ENCODE measurements around the gene MOB2. TPM values are rescaled to one million over a fixed set of nuclear protein-coding genes. Genes with fewer than 3 reads are reported as not detected.

MOB2 gene
- total RNA-seq, 1 donor from 2014 or later = 28.1 TPM

GRCh38 chr11:1470681-1471611, 15.6 kb downstream of the MOB2 start:
- DNase-seq = no peak

- DNase-seq = no peak
These were observed 16.5 kb downstream of the MOB2 start for GRCh38 chr11:1469911-1470680.

- no peak for DNase-seq
These were observed 17.2 kb downstream of the MOB2 start for GRCh38 chr11:1469287-1469910.

GRCh38 chr11:1468473-1469066, 18.0 kb downstream of the MOB2 start:
- DNase-seq = no peak

- no peak for DNase-seq
These were observed 18.6 kb downstream of the MOB2 start for GRCh38 chr11:1468002-1468401.

- DNase-seq = no peak
These were observed 19.3 kb downstream of the MOB2 start for GRCh38 chr11:1467270-1467669.

GRCh38 chr11:1466784-1467183, 19.8 kb downstream of the MOB2 start:
- no peak for DNase-seq

- no peak for DNase-seq
These were observed 23.5 kb downstream of the MOB2 start for GRCh38 chr11:1463056-1463455.

GRCh38 chr11:1462698-1462975, 23.9 kb downstream of the MOB2 start:
- DNase-seq = no peak

GRCh38 chr11:1461826-1462697, 24.5 kb downstream of the MOB2 start:
- DNase-seq = no peak

GRCh38 chr11:1460986-1461825, 25.4 kb downstream of the MOB2 start:
- DNase-seq = no peak

- DNase-seq = no peak
These were observed 26.1 kb downstream of the MOB2 start for GRCh38 chr11:1460396-1460985.

GRCh38 chr11:1459764-1460395, 26.7 kb downstream of the MOB2 start:
- DNase-seq = no peak

- no peak for DNase-seq
These were observed 27.4 kb downstream of the MOB2 start for GRCh38 chr11:1459219-1459575.

- no peak for DNase-seq
These were observed 28.0 kb downstream of the MOB2 start for GRCh38 chr11:1458340-1459218.

- DNase-seq = no peak
These were observed 28.7 kb downstream of the MOB2 start for GRCh38 chr11:1457856-1458255.

GRCh38 chr11:1457326-1457680, 29.3 kb downstream of the MOB2 start:
- DNase-seq = no peak

- no peak for DNase-seq
These were observed 29.8 kb downstream of the MOB2 start for GRCh38 chr11:1456596-1457325.
